ENCODE data around the gene ZNF827.

DNA sequence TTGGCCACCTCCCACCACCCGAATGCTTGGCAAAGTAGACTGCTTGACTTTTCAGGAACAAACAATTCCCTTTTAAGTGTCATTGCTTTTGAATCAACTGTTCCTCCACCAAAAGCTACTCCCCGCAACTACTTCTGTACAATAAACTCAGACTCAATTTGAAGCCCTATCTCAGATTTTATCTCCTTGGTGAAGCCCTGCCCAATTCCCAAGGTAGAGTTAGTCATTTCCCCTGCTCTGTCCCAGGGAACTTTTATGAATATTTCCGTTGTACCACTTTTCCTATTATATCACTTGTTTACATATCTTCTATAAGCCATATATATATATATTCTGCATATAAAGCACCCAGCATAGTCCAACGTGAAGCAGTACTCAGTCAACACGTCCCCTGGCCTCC, 155.9 kb downstream of the ZNF827 start:
- TF ChIP-seq CTCF (IDR thresholded peaks at IDR 0.05; ENCODE audit: insufficient read depth, low read length, poor library complexity, severe bottlenecking), result no peak
- no peak for TF ChIP-seq EZH2phosphoT487 (conservative IDR thresholded peaks at IDR 0.05; ENCODE audit: low read length)
